Neural cell (in vitro differentiated cells): ENCODE results near the gene BTBD19. TPM values are rescaled to one million over a fixed set of nuclear protein-coding genes. Genes with fewer than 3 reads are reported as not detected.

ENCODE experiments used
- H2AFZ ChIP-seq: fragments of 200-600, 300-800 bp; sonication (generic), shearing (Covaris generic); 2 replicates; pipeline ENCODE4 v1.6.0; 2014; ENCODE audit warnings: low read depth, mild to moderate bottlenecking, antibody characterized with exemption, low read length, moderate library complexity
- H3F3A ChIP-seq: fragments of 200-600 bp; shearing (Covaris generic); 2 replicates; pipeline ENCODE4 v1.6.1; 2016; ENCODE audit warnings: mild to moderate bottlenecking, moderate library complexity, mixed read lengths, antibody characterized with exemption, low read length; ENCODE audit not compliant: insufficient read depth, poor library complexity, severe bottlenecking
- H3K27ac ChIP-seq: fragments of 200-600, 300-800 bp; sonication (generic), shearing (Covaris generic); 2 replicates; pipeline ENCODE4 v1.5.1; 2014; ENCODE audit warnings: mild to moderate bottlenecking, low read length, moderate library complexity
- H3K27me3 ChIP-seq: fragments of 300-800, 200-600 bp; sonication (generic), shearing (Covaris generic); 2 replicates; pipeline ENCODE4 v1.6.0; 2014; ENCODE audit warnings: mild to moderate bottlenecking, low read depth, low read length, moderate library complexity; ENCODE audit not compliant: insufficient read depth
- H3K36me3 ChIP-seq: fragments of 300-800, 200-600 bp; sonication (generic), shearing (Covaris generic); 2 replicates; pipeline ENCODE4 v1.5.1; 2014; ENCODE audit warnings: mild to moderate bottlenecking, antibody characterized with exemption, low read length, moderate library complexity; ENCODE audit not compliant: insufficient read depth
- H3K4me2 ChIP-seq: fragments of 300-800, 200-600 bp; sonication (generic), shearing (Covaris generic); 2 replicates; pipeline ENCODE4 v1.6.0; 2014; ENCODE audit warnings: mild to moderate bottlenecking, low read length
- H3K4me3 ChIP-seq: fragments of 300-800, 200-600 bp; sonication (generic), shearing (Covaris generic); 2 replicates; pipeline ENCODE4 v1.5.1; 2014; ENCODE audit warnings: mild to moderate bottlenecking, low read length, moderate library complexity
- H3K79me2 ChIP-seq: fragments of 200-600 bp; shearing (Covaris generic); replicated peaks from 2 replicates; pipeline ENCODE4 v1.6.0; 2014; ENCODE audit warnings: mild to moderate bottlenecking, low read length, moderate library complexity; ENCODE audit not compliant: insufficient read depth
- H3K9ac ChIP-seq: fragments of 300-800, 200-600 bp; sonication (generic), shearing (Covaris generic); 2 replicates; pipeline ENCODE4 v1.6.1; 2016; ENCODE audit warnings: mild to moderate bottlenecking, low read length, mixed read lengths
- H3K9me2 ChIP-seq: fragments of 200-600 bp; shearing (Covaris generic); 2 replicates; pipeline ENCODE4 v1.6.1; 2016; ENCODE audit warnings: mild to moderate bottlenecking, low read length, mixed read lengths; ENCODE audit not compliant: insufficient read depth
- H3K9me3 ChIP-seq: fragments of 200-600, 300-800 bp; sonication (generic), shearing (Covaris generic); 2 replicates; pipeline ENCODE4 v1.6.1; 2016; ENCODE audit warnings: mild to moderate bottlenecking, mixed run types, low read length, moderate library complexity, mixed read lengths
- H4K20me1 ChIP-seq: fragments of 200-600 bp; shearing (Covaris generic); 2 replicates; pipeline ENCODE4 v1.6.1; 2016; ENCODE audit warnings: mild to moderate bottlenecking, mixed run types; ENCODE audit not compliant: insufficient read depth
- EP300 ChIP-seq: fragments of 450-650 bp; conservative IDR thresholded peaks from 2 replicates; pipeline ENCODE4 v1.6.1; 2014; ENCODE audit warnings: antibody characterized with exemption, mild to moderate bottlenecking, moderate library complexity; ENCODE audit not compliant: poor library complexity, severe bottlenecking
- EZH2 ChIP-seq: fragments of 200-600, 300-800 bp; shearing (Covaris generic), sonication (generic); IDR thresholded peaks from 2 replicates; pipeline ENCODE4 v1.6.1; 2014; ENCODE audit warnings: antibody characterized with exemption, low read length, borderline replicate concordance, mild to moderate bottlenecking; ENCODE audit not compliant: insufficient read depth, poor library complexity, severe bottlenecking
- MXI1 ChIP-seq: fragments of 450-650 bp; conservative IDR thresholded peaks from 2 replicates; pipeline ENCODE4 v1.6.1; 2014; ENCODE audit warnings: antibody characterized with exemption, mild to moderate bottlenecking; ENCODE audit not compliant: poor library complexity, severe bottlenecking
- POLR2AphosphoS5 ChIP-seq: IDR thresholded peaks from 2 replicates; pipeline ENCODE4 v1.6.1; 2012
- RAD21 ChIP-seq: fragments of 450-650 bp; conservative IDR thresholded peaks from 2 replicates; pipeline ENCODE4 v1.6.1; 2014; ENCODE audit warnings: antibody characterized with exemption, mild to moderate bottlenecking, moderate library complexity
- SMC3 ChIP-seq: fragments of 450-650 bp; conservative IDR thresholded peaks from 2 replicates; pipeline ENCODE4 v1.6.1; 2014; ENCODE audit warnings: antibody characterized with exemption, mild to moderate bottlenecking, moderate library complexity; ENCODE audit not compliant: poor library complexity
- TAF1 ChIP-seq: IDR thresholded peaks from 2 replicates; pipeline ENCODE4 v1.6.1; 2012; ENCODE audit warnings: low read depth
- polyA plus RNA-seq: library from polyadenylated mRNA; depleted of rRNA; stranded (reverse); fragments of >200 nt; gene quantifications from 2 replicates; pipeline ENCODE4 v1.2.3, GENCODE V29; 2014
- TF ChIP-seq, protein P1 (sequence below): fragments of 450-650 bp; IDR thresholded peaks from 2 replicates; pipeline ENCODE4 v1.5.1; 2014; ENCODE audit warnings: antibody characterized with exemption, mild to moderate bottlenecking, moderate library complexity; ENCODE audit not compliant: poor library complexity, severe bottlenecking
- TF ChIP-seq, protein P2 (sequence below): IDR thresholded peaks from 2 replicates; pipeline ENCODE4 v1.6.1; 2012; ENCODE audit warnings: borderline replicate concordance

BTBD19 gene
- polyA plus RNA-seq, 1 donor from 2014 or later: not detected

DNA sequence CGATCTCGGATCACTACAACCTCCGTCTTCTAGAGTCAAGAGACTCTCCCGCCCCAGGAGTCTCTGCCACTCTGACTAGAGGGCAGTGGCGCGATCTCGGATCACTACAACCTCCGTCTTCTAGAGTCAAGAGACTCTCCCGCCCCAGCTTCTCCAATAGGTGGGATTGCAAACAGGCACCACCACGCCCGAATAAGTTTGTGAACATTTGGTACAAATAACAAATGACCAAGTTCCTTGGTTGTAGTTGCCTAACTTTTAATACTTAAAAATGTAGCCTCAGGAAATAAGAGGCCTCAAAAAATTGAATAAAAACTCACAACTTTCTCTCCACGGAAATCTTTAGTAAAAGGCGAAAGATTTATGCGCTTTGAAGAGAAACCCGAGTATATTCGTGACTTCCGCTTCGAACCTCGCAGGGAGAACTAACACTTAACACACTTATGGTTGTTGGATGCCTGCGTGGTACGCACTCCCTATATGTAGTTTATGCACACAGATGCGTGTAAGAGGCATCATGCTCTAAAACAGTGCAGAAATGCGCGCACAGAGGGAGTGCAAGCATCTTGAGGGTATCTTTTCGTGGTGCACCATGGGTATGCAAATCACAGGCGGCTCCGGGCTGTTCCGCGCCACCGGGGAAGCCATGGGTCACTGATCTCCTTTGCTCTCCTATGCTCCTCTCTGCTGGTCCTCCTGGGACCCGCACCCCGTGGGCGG lies 11.4 kb downstream of the BTBD19 start:
- Histone ChIP-seq H3K27ac (no peak overlapping the region), H4K20me1 (no peaks in the 10 kb centered on the region), H3K9me3 (peaks cover 2% of the 10 kb centered on the region), H3K27me3 (peaks cover 15% of the 10 kb centered on the region), H3K79me2 (no peaks in the 10 kb centered on the region), H3F3A (no peaks in the 10 kb centered on the region), H3K4me3 (no peak overlapping the region), H3K36me3 (no peaks in the 10 kb centered on the region), H3K9me2 (no peaks in the 10 kb centered on the region), H3K4me2 (no peak overlapping the region), H3K9ac (no peak overlapping the region), H2AFZ (no peak overlapping the region)
- TF ChIP-seq MXI1 (no peak), EP300 (no peak), SMC3 (no peak), RAD21 (no peak), EZH2 (no peak)
- TF ChIP-seq, protein P1, sequence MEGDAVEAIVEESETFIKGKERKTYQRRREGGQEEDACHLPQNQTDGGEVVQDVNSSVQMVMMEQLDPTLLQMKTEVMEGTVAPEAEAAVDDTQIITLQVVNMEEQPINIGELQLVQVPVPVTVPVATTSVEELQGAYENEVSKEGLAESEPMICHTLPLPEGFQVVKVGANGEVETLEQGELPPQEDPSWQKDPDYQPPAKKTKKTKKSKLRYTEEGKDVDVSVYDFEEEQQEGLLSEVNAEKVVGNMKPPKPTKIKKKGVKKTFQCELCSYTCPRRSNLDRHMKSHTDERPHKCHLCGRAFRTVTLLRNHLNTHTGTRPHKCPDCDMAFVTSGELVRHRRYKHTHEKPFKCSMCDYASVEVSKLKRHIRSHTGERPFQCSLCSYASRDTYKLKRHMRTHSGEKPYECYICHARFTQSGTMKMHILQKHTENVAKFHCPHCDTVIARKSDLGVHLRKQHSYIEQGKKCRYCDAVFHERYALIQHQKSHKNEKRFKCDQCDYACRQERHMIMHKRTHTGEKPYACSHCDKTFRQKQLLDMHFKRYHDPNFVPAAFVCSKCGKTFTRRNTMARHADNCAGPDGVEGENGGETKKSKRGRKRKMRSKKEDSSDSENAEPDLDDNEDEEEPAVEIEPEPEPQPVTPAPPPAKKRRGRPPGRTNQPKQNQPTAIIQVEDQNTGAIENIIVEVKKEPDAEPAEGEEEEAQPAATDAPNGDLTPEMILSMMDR: no peak

DNA sequence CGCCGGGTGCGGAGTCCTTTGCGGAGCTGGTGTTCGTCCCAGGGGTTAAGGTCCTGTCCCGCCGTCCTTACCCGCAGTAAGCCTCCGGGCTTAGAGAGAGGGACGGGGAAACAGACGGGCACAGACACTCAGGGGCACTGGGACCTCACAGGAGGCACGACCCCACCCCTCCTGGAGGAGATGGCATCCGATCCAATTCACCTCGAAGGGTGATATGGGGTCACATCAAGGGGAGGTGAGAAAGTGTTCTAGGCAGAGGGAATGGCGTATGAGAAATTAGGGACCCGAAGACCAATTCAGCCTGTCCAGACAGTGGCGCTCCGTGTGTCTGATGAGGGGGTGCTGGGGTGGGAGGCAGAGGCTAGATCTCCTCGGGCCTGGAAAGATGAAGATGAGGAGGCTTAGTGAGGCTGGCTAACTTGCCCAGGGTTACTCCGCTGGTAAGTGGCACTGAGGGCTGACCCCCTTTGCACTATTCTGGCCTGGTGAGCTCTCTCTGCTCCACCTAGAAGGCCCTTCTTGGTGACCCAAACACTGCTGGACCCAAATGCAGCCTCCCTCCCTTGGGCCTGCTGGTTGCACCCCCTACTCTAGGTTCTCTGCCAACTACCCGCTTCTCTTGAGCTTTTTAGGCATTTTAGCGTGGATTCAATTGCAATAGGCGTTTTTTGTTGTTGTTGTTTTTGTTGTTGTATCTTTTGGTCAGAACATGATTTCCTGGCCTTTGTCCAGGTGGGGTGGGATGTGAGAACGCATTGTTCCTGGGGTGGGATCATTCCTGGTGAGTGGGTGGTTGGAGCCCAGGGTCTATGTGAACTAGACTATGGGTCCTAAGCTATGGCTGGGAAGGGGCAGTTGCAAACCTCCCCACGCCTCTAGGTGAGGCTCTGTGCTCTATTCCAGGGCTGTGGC lies 12.3 kb downstream of the BTBD19 start:
- H2AFZ ChIP-seq: no peak overlapping the region
- H3K9ac ChIP-seq: no peak overlapping the region
- no peaks in the 10 kb centered on the region for H3K9me2 ChIP-seq
- H3K27me3 ChIP-seq: peaks cover 15% of the 10 kb centered on the region
- no peaks in the 10 kb centered on the region for H4K20me1 ChIP-seq
- H3K36me3 ChIP-seq: no peaks in the 10 kb centered on the region
- no peaks in the 10 kb centered on the region for H3F3A ChIP-seq
- no peak overlapping the region for H3K4me2 ChIP-seq
- peaks cover 2% of the 10 kb centered on the region for H3K9me3 ChIP-seq
- H3K27ac ChIP-seq: no peak overlapping the region
- TF ChIP-seq MXI1 (no peak), POLR2AphosphoS5 (no peak), RAD21 (no peak), EZH2 (no peak), SMC3 (no peak), EP300 (no peak), TAF1 (no peak)
- TF ChIP-seq, protein P2, sequence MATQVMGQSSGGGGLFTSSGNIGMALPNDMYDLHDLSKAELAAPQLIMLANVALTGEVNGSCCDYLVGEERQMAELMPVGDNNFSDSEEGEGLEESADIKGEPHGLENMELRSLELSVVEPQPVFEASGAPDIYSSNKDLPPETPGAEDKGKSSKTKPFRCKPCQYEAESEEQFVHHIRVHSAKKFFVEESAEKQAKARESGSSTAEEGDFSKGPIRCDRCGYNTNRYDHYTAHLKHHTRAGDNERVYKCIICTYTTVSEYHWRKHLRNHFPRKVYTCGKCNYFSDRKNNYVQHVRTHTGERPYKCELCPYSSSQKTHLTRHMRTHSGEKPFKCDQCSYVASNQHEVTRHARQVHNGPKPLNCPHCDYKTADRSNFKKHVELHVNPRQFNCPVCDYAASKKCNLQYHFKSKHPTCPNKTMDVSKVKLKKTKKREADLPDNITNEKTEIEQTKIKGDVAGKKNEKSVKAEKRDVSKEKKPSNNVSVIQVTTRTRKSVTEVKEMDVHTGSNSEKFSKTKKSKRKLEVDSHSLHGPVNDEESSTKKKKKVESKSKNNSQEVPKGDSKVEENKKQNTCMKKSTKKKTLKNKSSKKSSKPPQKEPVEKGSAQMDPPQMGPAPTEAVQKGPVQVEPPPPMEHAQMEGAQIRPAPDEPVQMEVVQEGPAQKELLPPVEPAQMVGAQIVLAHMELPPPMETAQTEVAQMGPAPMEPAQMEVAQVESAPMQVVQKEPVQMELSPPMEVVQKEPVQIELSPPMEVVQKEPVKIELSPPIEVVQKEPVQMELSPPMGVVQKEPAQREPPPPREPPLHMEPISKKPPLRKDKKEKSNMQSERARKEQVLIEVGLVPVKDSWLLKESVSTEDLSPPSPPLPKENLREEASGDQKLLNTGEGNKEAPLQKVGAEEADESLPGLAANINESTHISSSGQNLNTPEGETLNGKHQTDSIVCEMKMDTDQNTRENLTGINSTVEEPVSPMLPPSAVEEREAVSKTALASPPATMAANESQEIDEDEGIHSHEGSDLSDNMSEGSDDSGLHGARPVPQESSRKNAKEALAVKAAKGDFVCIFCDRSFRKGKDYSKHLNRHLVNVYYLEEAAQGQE: no peak
- TF ChIP-seq, protein P1: no peak
- H3K79me2 ChIP-seq: no peaks in the 10 kb centered on the region
- no peak overlapping the region for H3K4me3 ChIP-seq
